Measurements from ENCODE around the gene RPL29.

- TF ChIP-seq SUZ12 (IDR thresholded peaks at IDR 0.05; ENCODE audit: extremely low read depth, insufficient read depth, insufficient read length) (no peak), ZNF274 (IDR thresholded peaks at IDR 0.05; ENCODE audit: low read depth, low read length) (no peak), YY1 (IDR thresholded peaks at IDR 0.05; ENCODE audit: insufficient read depth, insufficient read length) (no peak)
Measured at GRCh38 chr3:52014613-52015012, 18.9 kb upstream of the RPL29 start.

Data from NT2/D1 (cell line).